Measurements from ENCODE around the gene TOMM70. TPM values are rescaled to one million over a fixed set of nuclear protein-coding genes. Genes with fewer than 3 reads are reported as not detected.

The TOMM70 gene
- polyA plus RNA-seq, 2 of the 4 experiments (the other 2 are of a cell fraction) = 49.3 to 61.8 TPM

GRCh38 chr3:100364421-100364820, 36.5 kb downstream of the TOMM70 start:
- no peak for DNase-seq (ENCODE audit: low read depth in 1 of 2, low spot score in 1 of 2)
- no peak overlapping the region for H3K27ac ChIP-seq
- H3K9me3 ChIP-seq = no peaks in the 10 kb centered on the region
- POLR2A ChIA-PET = no interaction called here
- H3K4me1 ChIP-seq = no peaks in the 10 kb centered on the region
- WGBS (ENCODE audit: missing lambda C conversion rate) = 87% methylated on average over 3 of the region's 3 CpGs
- CTCF ChIA-PET = no interaction called here
- no peak for FAIRE-seq
- ATAC-seq = no peak
- no peak for TF ChIP-seq HDAC2 (IDR thresholded peaks at IDR 0.05)
- TF ChIP-seq GATA3 (IDR thresholded peaks at IDR 0.05; ENCODE audit: borderline replicate concordance) = no peak
- TF ChIP-seq HOXB5 (CRISPR knock-in tag; IDR thresholded peaks at IDR 0.05) = no peak
- no peak for TF ChIP-seq SMC3 (IDR thresholded peaks at IDR 0.05)
- TF ChIP-seq HMGXB4 (CRISPR knock-in tag; IDR thresholded peaks at IDR 0.05; ENCODE audit: borderline replicate concordance) = no peak
- no peak for TF ChIP-seq KDM1A (IDR thresholded peaks at IDR 0.05; ENCODE audit: low read depth)
- no peak for TF ChIP-seq RNF2 (IDR thresholded peaks at IDR 0.05; ENCODE audit: borderline replicate concordance, low read depth)
- TF ChIP-seq BHLHE40 (IDR thresholded peaks at IDR 0.05; ENCODE audit: low read depth, low read length) = no peak
- TF ChIP-seq POLR2AphosphoS2 (conservative IDR thresholded peaks at IDR 0.05; ENCODE audit: low read length) = no peak
- no peak for TF ChIP-seq ZC3H11A (IDR thresholded peaks at IDR 0.05)
- no peak for TF ChIP-seq RFX5 (IDR thresholded peaks at IDR 0.05)
- TF ChIP-seq FOSB (CRISPR knock-in tag; IDR thresholded peaks at IDR 0.05) = no peak
- no peak for TF ChIP-seq CBX2 (IDR thresholded peaks at IDR 0.05; ENCODE audit: borderline replicate concordance, low read depth)
- no peak for TF ChIP-seq CTCF (IDR thresholded peaks at IDR 0.05)
- no peak for TF ChIP-seq RCOR1 (IDR thresholded peaks at IDR 0.05; ENCODE audit: low read depth, low read length)
- TF ChIP-seq NPAS2 (CRISPR knock-in tag; IDR thresholded peaks at IDR 0.05; ENCODE audit: borderline replicate concordance) = no peak
- TF ChIP-seq HOXB13 (CRISPR knock-in tag; IDR thresholded peaks at IDR 0.05; ENCODE audit: low read depth) = no peak
- H3K4me3 ChIP-seq = no peak overlapping the region
- no peak overlapping the region for H3K4me2 ChIP-seq

DNA sequence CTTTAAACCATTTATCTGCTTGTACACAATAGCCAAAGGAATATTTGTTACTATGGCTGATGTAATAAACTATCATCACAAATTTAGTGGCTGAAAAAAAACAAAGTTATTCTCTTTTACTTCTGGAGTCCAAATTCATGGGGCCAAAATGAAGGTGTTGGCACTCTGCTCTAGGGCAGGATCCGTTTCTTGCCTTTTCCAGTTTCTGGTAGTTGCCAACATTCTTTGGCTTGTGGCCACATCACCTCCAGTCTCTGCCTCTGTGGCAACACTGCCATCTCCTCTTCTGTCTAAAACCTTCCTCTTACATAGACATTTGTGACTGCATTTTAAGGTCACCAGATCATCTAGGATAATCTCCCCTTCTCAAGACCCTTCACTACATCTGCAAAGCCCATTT, 39.0 kb downstream of the TOMM70 start:
- Histone ChIP-seq H3K4me3 (no peak overlapping the region), H3K4me1 (no peaks in the 10 kb centered on the region), H3K27ac (no peak overlapping the region), H3K4me2 (no peak overlapping the region), H3K9me3 (no peaks in the 10 kb centered on the region)
- POLR2A ChIA-PET = no interaction called here
- 91% methylated on average over 1 of the region's 1 CpG for WGBS (ENCODE audit: missing lambda C conversion rate)
- CTCF ChIA-PET = interaction anchor here (1.3 kb wide), 1 partner anchor 228 kb away, joined by 3 read pairs; no protein-coding TSS in a partner anchor
- ATAC-seq (no peak), FAIRE-seq (no peak), DNase-seq (ENCODE audit: low read depth in 1 of 2, low spot score in 1 of 2) (no peak)
- TF ChIP-seq RCOR1 (IDR thresholded peaks at IDR 0.05; ENCODE audit: low read depth, low read length) = no peak
- TF ChIP-seq, protein P1, sequence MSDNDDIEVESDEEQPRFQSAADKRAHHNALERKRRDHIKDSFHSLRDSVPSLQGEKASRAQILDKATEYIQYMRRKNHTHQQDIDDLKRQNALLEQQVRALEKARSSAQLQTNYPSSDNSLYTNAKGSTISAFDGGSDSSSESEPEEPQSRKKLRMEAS (IDR thresholded peaks at IDR 0.05) = no peak
- TF ChIP-seq, protein P2, sequence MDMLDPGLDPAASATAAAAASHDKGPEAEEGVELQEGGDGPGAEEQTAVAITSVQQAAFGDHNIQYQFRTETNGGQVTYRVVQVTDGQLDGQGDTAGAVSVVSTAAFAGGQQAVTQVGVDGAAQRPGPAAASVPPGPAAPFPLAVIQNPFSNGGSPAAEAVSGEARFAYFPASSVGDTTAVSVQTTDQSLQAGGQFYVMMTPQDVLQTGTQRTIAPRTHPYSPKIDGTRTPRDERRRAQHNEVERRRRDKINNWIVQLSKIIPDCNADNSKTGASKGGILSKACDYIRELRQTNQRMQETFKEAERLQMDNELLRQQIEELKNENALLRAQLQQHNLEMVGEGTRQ (IDR thresholded peaks at IDR 0.05) = no peak
- no peak for TF ChIP-seq NFE2L2 (conservative IDR thresholded peaks at IDR 0.05; ENCODE audit: low read length)
- TF ChIP-seq CTCF (IDR thresholded peaks at IDR 0.05) = no peak
- no peak for TF ChIP-seq EHMT2 (IDR thresholded peaks at IDR 0.05; ENCODE audit: low read depth)
- TF ChIP-seq GATA3 (IDR thresholded peaks at IDR 0.05; ENCODE audit: borderline replicate concordance) = no peak
- no peak for TF ChIP-seq TP53 (CRISPR knock-in tag; IDR thresholded peaks at IDR 0.05)
- no peak for TF ChIP-seq ZSCAN20 (CRISPR knock-in tag; IDR thresholded peaks at IDR 0.05)
- TF ChIP-seq ZNF302 (CRISPR knock-in tag; IDR thresholded peaks at IDR 0.05) = no peak
- TF ChIP-seq EP300 (IDR thresholded peaks at IDR 0.05) = no peak
- no peak for TF ChIP-seq JUN (IDR thresholded peaks at IDR 0.05)
- TF ChIP-seq KDM1A (IDR thresholded peaks at IDR 0.05; ENCODE audit: low read depth) = no peak
- no peak for TF ChIP-seq MAFK (IDR thresholded peaks at IDR 0.05; ENCODE audit: partially characterized antibody)
- TF ChIP-seq HMGXB4 (CRISPR knock-in tag; IDR thresholded peaks at IDR 0.05; ENCODE audit: borderline replicate concordance) = no peak
- TF ChIP-seq CHD4 (IDR thresholded peaks at IDR 0.05; ENCODE audit: borderline replicate concordance) = no peak
- no peak for TF ChIP-seq POLR2AphosphoS2 (conservative IDR thresholded peaks at IDR 0.05; ENCODE audit: low read length)
- TF ChIP-seq RARB (CRISPR knock-in tag; IDR thresholded peaks at IDR 0.05) = no peak
- TF ChIP-seq JUNB (IDR thresholded peaks at IDR 0.05) = no peak

Data from A549 (cell line).